Nephron progenitor cell (in vitro differentiated cells): ENCODE results near the gene ATP2C2.

ENCODE experiments used
- DNase-seq: peaks from one replicate; pipeline ENCODE4 v3.0.0; 2021
- H3K27ac Mint-ChIP-seq: 2 replicates; pipeline ENCODE4 v1.8.0; 2021; ENCODE audit warnings: mild to moderate bottlenecking, moderate library complexity, mixed read lengths
- H3K27me3 Mint-ChIP-seq: 2 replicates; pipeline ENCODE4 v1.8.0; 2021; ENCODE audit warnings: mild to moderate bottlenecking, low read depth, mixed read lengths; ENCODE audit not compliant: poor library complexity
- H3K36me3 Mint-ChIP-seq: 2 replicates; pipeline ENCODE4 v1.8.0; 2021; ENCODE audit warnings: low read depth, mixed read lengths
- H3K4me1 Mint-ChIP-seq: 2 replicates; pipeline ENCODE4 v1.8.0; 2021; ENCODE audit warnings: mixed read lengths
- H3K4me3 Mint-ChIP-seq: 2 replicates; pipeline ENCODE4 v1.8.0; 2021; ENCODE audit warnings: mild to moderate bottlenecking, moderate library complexity, mixed read lengths
- H3K9me3 Mint-ChIP-seq: 2 replicates; pipeline ENCODE4 v1.8.0; 2021; ENCODE audit warnings: mild to moderate bottlenecking, moderate library complexity, mixed read lengths
- CTCF ChIP-seq: fragments of 200-600 bp; sonication (generic); IDR thresholded peaks from 2 replicates; pipeline ENCODE4 v1.5.0; 2021; ENCODE audit warnings: antibody characterized with exemption

Gene ATP2C2

DNA sequence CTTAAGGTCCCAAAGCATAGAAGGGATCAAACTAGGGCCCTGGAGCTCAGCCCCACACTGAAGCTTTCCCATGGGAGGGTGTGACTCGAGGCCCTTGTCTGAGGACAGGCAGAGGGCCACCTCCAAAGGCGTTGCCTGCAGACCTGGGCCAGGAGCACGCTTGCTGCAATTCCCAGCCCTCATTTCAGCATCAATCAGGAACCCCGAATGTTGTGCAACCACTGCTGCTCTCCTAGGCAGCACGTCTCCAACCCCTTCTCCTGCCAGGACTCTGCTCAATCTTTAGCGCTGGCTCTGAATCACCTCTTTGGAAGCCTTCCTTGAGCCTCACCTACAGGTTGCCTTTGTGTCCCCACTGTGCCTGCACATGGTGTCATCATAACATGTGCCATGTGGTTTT is 14.0 kb upstream of the ATP2C2 start:
- no peak for TF ChIP-seq CTCF
- peaks cover 10% of the 10 kb centered on the region for H3K27me3 Mint-ChIP-seq
- H3K9me3 Mint-ChIP-seq = no peaks in the 10 kb centered on the region

GRCh38 chr16:84355149-84355548 is 13.2 kb upstream of the ATP2C2 start:
- no peak overlapping the region for H3K27ac Mint-ChIP-seq
- peaks cover 6% of the 10 kb centered on the region for H3K27me3 Mint-ChIP-seq

More for the DNA sequence above, 14.0 kb upstream of the ATP2C2 start:
- no peaks in the 10 kb centered on the region for H3K36me3 Mint-ChIP-seq
- H3K4me1 Mint-ChIP-seq = peaks cover 12% of the 10 kb centered on the region
- H3K27ac Mint-ChIP-seq = no peak overlapping the region
- DNase-seq = no peak
- no peak overlapping the region for H3K4me3 Mint-ChIP-seq

DNA sequence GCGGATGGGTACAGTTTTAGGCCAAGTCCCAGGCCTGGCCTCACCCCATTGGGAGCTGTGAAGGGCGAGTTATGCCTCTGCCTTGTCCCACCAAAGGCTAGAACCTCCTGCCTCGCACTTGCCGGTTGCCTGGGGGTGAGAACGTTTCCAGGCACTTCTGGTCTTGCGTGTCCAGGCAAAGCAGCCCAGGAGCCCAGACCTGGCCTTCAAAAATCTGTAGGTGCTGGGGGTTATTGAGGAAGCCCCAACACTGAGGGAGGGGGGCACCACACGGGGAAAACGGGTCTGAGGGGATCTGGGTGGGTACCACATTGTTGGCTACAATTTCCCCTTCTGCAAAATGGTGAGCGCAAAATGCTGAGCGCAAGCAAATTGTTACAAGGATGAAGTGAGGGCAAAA is 12.2 kb upstream of the ATP2C2 start:
- Mint-ChIP-seq H3K36me3 (no peaks in the 10 kb centered on the region), H3K9me3 (no peaks in the 10 kb centered on the region), H3K27ac (no peak overlapping the region), H3K4me3 (no peak overlapping the region), H3K27me3 (peaks cover 6% of the 10 kb centered on the region), H3K4me1 (peaks cover 31% of the 10 kb centered on the region)
- no peak for DNase-seq
- TF ChIP-seq CTCF = no peak

More at GRCh38 chr16:84355149-84355548, 13.2 kb upstream of the ATP2C2 start:
- Mint-ChIP-seq H3K4me1 (peaks cover 21% of the 10 kb centered on the region), H3K9me3 (no peaks in the 10 kb centered on the region), H3K4me3 (no peak overlapping the region), H3K36me3 (no peaks in the 10 kb centered on the region)
- TF ChIP-seq CTCF = no peak
- DNase-seq = no peak

GRCh38 chr16:84356591-84357116 is 11.7 kb upstream of the ATP2C2 start:
- Mint-ChIP-seq H3K27me3 (peaks cover 6% of the 10 kb centered on the region), H3K36me3 (no peaks in the 10 kb centered on the region), H3K27ac (no peak overlapping the region), H3K9me3 (no peaks in the 10 kb centered on the region), H3K4me3 (no peak overlapping the region), H3K4me1 (peaks cover 32% of the 10 kb centered on the region)
- no peak for DNase-seq
- TF ChIP-seq CTCF = no peak

DNA sequence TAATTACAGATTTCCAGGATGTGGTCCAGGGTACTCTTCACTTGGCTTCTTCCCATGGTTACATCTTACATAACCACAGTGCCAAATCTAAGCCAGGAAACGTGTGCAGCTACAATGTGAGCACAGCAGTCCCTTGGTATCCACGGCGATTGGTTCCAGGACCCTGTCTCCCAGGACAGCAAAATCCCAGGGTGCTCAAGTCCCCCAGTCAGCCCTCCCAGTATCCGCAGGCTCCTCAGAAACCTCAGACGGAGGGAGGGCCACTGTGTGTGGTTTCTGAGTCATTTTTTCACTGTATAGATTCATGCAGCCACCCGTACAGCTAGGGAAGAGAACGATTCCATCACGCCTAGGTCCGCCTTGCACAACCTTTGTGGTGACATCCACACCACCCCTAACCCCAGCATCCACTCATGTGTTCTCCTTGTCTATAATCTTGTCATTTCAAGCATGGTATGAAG is 11.1 kb upstream of the ATP2C2 start:
- Mint-ChIP-seq H3K27ac (no peak overlapping the region), H3K36me3 (no peaks in the 10 kb centered on the region), H3K27me3 (peaks cover 9% of the 10 kb centered on the region), H3K4me1 (peaks cover 36% of the 10 kb centered on the region), H3K4me3 (no peak overlapping the region), H3K9me3 (no peaks in the 10 kb centered on the region)
- DNase-seq = no peak
- no peak for TF ChIP-seq CTCF

DNA sequence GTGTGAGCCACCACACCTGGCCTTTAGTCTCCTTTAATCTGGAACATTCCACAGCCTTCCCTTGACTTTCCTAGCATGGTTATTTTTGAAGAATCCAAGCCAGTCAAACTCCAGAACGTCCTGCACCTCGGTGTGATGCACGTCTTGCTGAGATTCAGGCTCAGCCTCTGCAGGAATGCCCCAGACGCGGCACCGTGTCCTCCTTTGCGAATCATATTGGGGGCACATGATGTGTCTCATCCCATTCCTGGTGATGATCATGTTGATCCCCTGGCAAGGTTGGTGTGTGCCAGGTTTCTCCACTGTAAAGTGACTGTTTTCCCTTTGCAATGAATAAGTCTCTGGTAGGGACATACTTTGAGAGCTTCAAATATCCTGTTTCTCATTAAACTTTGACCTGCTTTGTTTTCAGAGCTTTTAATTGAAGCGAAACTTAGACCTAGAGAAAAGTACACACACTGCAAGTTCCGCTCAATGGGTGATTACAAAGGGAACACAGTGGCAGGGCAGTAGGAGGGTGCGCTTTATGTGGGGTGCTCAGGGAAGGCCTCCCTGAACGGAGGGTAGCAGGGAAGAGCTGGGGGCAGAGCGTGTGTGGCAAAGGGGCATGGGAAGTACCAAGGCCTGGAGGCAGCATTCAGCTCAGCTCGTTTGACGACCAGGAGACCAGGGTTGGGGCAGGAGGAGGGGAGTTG is 9.6 kb upstream of the ATP2C2 start:
- Mint-ChIP-seq H3K27me3 (peaks cover 10% of the 10 kb centered on the region), H3K9me3 (no peaks in the 10 kb centered on the region), H3K4me3 (no peak overlapping the region), H3K4me1 (peaks cover 49% of the 10 kb centered on the region), H3K27ac (no peak overlapping the region), H3K36me3 (no peaks in the 10 kb centered on the region)
- TF ChIP-seq CTCF = no peak
- no peak for DNase-seq
